GM19351 (cell line): Measurements from ENCODE around the gene C16orf87.

ENCODE experiments used
- ATAC-seq: cut with Tn5 transposase; IDR thresholded peaks from one replicate; pipeline ENCODE4 v1.9.1; 2021; ENCODE audit warnings: mild to moderate bottlenecking, moderate library complexity; ENCODE audit not compliant: unreplicated experiment

Gene C16orf87

GRCh38 chr16:46759309-46759708 is 71.7 kb downstream of the C16orf87 start:
- ATAC-seq, result no peak

GRCh38 chr16:46757339-46758050 is 73.5 kb downstream of the C16orf87 start:
- no peak for ATAC-seq

- ATAC-seq, result no peak
These were observed 74.2 kb downstream of the C16orf87 start for GRCh38 chr16:46756772-46757171.

- no peak for ATAC-seq
These were observed 78.0 kb downstream of the C16orf87 start for GRCh38 chr16:46753015-46753414.

GRCh38 chr16:46751381-46751780 is 79.6 kb downstream of the C16orf87 start:
- no peak for ATAC-seq

GRCh38 chr16:46748775-46749705 is 81.9 kb downstream of the C16orf87 start:
- ATAC-seq, result peak; percentile 67

GRCh38 chr16:46747777-46748651 is 83.0 kb downstream of the C16orf87 start, which contains the start of gene MYLK3:
MYLK3 (minus strand) TSS chr16:46748344; CDS start chr16:46748193, 151 bp downstream.
- ATAC-seq, result no peak

- no peak for ATAC-seq
These were observed 83.9 kb downstream of the C16orf87 start for GRCh38 chr16:46746821-46747776.
